GM19099 (cell line): ENCODE data around the gene ITGA11.

ENCODE experiments used
- POLR2A ChIP-seq: IDR thresholded peaks from 3 replicates; pipeline ENCODE4 v1.6.1; 2011; ENCODE audit warnings: low read depth; ENCODE audit not compliant: insufficient read length; ENCODE audit errors: extremely low read depth

ITGA11 gene

GRCh38 chr15:68335251-68335650 lies 96.7 kb downstream of the ITGA11 start:
- no peak for TF ChIP-seq POLR2A

GRCh38 chr15:68334661-68335124 lies 97.3 kb downstream of the ITGA11 start:
- TF ChIP-seq POLR2A = no peak

DNA sequence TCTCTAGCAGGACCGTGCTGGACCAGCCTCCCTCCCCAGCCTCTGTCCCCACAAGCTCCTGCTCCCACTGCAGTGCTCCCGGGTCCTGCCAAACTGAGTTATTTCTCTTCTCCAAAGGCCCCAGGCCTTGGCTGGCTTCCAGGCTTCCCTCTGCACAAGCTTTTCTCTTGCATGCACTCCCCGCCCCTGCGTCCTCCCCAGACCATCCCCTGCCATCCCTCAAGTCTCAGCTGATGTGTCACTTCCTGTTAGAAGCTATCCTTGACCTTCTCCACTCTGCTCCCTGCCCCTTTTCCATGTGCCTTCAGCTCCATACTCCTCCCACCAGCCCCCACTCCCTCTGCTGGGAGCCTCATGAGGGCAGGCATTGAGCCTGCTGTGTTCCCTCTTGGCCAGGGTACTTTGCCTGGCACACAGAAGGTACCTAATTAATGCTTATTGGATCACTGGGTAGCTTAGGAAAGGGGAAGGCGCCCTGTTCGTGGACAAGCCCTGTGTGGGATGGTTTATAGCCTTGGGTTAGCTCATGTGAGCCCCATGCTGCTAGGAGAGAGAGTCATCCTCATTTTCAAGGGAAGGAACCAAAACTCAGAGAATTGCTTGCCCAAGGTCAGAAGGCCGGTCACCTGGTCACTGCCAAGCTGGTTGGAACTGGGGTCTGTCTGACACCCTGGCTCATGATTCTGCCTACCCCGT lies 98.0 kb downstream of the ITGA11 start:
- TF ChIP-seq POLR2A = no peak

DNA sequence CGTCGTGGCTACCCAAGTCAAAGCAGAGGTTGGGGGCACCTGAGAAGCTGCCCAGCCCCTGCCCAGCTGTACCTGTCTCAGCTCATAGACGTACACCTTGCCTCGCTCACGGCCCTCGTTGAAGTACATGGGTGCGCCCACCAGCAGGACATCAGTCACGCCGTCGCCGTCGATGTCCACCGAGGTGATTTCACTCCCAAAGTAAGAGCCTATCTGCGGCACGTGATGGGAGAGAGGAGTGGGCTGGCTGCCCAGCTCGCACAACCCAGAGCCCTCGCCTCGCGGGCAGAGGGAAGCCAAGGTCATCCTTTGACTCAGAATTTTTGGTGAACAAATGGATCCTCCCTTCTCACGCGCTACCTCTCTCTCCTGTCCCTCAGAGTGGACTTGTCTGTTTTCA lies 99.7 kb downstream of the ITGA11 start:
- no peak for TF ChIP-seq POLR2A

- no peak for TF ChIP-seq POLR2A
Measured at GRCh38 chr15:68330901-68331300, 101.1 kb downstream of the ITGA11 start.

DNA sequence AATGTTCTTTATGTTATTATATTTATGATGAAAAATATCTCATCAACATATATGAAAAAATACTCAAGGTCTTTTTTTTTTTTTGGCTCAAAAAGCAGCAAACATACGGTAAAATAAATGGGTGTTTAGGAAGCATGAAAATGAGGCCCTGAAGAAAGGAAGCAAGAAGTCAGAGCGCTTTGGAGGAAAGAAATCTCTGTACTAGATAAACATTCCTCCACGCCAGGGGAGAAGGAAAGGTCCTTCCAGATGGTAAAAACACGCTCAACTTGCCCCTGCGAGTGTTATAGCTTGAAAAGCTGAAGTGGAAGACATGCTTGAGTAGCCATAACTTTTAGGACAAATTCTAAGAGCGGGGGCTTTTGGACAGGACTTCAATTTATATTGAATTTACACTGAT lies 101.5 kb downstream of the ITGA11 start:
- TF ChIP-seq POLR2A = no peak

- no peak for TF ChIP-seq POLR2A
Measured at GRCh38 chr15:68328964-68329363, 103.0 kb downstream of the ITGA11 start.

DNA sequence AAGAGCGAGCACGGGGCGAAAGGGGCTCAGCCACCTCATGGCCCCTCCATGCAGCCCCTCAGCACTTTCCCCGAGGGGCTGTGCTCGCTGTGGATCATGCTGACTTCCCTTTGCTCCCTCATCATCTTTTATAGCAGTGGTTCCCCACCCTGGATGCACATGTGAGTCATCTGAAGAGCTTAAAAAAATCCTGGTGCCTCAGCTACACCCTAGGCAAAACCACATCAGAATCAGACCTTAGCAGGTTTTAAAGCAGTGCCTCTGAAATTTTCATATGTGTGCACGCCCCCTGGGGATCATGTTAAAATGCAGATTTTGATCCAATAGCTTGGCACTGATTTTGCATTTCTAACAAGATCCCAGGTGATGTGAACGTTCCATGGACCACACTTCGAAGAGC lies 103.5 kb downstream of the ITGA11 start:
- TF ChIP-seq POLR2A = no peak

GRCh38 chr15:68326711-68327354 lies 105.1 kb downstream of the ITGA11 start:
- no peak for TF ChIP-seq POLR2A

DNA sequence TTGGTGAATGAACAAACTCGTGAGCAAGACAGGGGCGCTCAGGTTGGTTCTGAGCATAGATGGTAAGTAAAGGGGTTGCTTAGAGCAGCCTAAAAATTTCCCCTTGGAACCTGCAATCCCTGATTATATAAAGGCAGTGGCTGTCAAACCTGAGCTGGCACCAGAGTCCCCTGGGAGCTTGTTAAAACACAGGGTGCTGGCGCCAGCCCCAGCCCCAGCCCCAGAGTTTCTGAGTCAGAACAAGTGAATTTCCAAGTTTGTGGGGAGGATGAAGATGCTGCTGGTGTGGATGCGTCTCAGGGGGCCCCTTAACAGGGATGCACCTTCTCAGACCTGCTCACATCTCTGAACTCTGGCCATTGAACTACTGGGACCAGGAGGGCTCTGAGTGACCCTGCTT lies 106.2 kb downstream of the ITGA11 start:
- TF ChIP-seq POLR2A = no peak

GRCh38 chr15:68322796-68323195 lies 109.2 kb downstream of the ITGA11 start:
- no peak for TF ChIP-seq POLR2A

- TF ChIP-seq POLR2A = no peak
Measured at GRCh38 chr15:68321229-68321628, 110.7 kb downstream of the ITGA11 start.

DNA sequence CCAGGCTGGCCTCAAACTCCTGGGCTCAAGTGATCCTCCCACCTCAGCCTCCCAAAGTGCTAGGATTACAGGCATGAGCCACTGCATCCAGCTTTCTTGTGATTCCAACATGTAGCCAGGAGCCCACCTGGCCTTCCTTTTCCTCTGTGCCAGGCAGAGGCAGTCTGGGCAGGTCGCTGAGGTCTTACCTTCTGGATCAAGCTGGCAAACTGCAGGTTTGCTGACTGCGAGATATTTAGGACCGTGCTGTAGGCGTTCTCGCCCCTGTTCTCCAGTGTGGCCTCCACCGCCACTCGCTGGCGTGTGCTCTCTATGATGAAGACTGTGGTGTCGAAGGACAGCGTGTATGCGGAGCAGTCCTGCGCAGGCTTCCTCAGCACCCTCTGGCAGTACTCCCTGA lies 112.0 kb downstream of the ITGA11 start:
- no peak for TF ChIP-seq POLR2A

DNA sequence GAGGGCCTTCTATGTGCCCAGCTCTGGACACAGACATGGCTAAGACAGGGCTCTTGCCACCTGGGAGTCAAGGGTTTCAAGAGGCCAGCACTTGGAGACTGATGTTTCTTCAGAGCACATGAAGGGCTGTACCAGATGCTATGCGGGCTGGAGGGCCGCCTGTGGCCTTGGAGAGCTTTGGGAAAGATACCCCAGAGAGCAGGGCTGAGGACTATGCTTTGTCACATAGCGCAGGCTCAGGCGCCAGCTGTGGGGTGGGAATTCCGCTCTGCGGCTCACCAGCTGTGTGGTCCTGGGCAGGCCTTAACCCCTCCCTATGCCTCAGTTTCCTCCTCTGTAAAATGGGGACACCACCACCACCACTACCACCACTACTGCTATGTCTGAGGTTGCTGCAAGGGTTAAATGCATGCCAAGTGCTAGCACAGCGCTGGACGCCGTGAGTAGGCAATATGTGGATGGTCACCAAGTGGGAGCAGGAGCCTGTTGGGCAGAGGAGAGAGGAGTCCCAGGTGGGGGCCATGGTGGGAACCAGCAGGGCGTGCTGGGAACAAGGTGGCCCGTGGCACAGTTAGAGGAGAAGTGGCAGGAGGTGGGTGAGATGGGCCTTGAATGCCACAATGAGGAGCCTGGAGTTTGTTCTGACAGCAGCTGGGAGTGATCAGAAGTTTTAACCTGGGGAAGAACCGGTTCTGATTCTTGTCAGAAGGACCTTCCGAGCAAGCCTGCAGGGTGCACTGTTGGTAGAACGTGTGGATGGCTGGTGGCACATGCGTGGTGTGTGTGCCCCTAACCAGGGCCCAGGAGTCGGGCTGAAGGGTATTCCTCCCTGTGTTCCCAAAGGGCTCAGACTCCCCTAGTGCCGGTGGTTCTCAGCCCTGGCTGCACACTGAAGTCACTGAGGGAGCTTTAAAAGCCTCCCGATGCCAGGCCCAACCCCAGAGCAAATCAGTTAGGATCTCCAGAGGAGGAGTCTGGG lies 112.7 kb downstream of the ITGA11 start:
- TF ChIP-seq POLR2A = no peak
